Measurements from ENCODE around the gene IL18R1.

IL18R1 gene

DNA sequence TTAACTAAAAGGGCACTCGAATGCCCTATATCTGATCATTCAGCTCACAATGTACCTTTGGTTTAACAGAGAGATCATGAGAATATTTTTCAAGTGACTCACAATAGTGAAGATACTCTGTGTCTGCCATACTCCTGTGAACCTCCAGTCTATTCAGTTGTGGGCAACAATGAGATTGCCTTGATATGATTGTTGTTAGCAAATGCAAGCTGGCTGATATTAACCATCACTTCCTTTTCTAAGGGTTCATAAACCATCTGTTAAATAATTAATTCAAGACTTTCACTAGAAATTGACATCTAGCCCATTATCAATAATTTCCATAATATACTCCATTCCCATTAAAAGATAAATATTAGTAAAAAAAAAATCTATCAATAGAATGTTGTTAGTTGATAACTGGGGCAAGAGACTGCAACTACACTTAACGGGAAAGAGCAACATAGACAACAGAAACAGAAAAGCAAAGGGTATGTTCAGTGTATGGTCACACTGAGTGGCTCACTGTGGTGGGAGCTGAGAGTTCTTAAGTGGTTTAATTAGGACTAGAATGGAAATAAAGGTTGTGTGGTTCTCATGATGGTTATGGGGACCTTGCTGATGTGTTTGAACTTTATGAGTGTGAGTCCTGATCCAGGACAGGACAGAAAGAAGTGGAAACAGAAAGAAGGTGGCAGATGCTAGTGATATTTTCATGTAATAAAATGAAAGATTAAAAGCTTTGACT is 79.2 kb downstream of the IL18R1 start:
- no peak for DNase-seq (ENCODE audit: low read depth)

DNA sequence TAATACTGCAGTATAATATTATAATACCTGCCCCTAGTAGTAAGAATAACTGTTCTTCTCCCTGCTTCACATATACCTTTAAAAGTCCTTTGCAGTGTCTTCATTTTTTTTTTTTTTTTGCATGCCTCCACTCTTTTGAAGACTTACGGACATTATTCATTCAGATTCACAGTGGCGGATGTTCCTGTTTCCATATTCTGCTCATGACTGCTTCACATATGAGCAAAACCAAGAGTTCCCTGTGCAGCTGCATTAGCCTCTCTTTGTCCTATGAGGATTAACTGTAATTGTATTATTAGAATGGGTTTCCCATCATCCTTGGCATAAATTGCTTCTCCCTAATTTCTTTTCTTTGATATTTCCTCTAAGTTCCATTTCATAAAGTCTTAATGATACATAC is 80.1 kb downstream of the IL18R1 start:
- DNase-seq (ENCODE audit: low read depth), result no peak

DNA sequence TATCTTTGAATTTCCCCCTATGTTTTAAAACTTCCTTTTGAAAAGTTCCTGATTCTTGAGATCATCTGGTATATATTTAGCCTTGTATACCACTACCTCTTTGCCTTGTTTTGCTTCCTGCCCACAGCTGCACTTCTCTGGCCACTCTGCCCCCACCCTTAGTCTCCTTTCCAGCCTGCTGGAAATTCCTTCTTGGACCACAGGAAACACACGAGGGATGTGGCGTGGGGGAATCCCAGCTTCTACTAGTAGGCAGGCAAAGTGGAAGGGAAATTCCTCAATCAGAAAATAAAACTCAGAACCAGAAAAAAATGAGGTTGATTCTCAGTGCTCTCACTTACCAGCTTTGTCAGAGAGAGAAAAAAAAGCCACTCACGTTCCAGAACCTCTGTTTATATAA is 80.7 kb downstream of the IL18R1 start:
- DNase-seq (ENCODE audit: low read depth), result no peak

DNA sequence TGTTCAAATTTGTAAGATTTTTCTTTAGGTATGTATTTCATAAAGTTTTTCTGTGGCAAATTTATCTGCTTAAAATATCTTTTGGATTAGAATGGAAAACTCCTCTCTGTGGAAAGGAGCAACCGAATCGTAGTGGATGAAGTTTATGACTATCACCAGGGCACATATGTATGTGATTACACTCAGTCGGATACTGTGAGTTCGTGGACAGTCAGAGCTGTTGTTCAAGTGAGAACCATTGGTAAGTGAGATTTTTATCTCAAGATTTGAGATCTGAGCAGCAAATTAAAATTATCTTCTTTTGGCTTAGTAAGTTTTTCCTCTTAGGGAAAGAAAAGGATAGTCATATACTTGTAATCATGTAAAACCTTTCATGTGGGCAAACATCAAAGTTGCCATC is 81.5 kb downstream of the IL18R1 start:
- no peak for DNase-seq (ENCODE audit: low read depth)

DNA sequence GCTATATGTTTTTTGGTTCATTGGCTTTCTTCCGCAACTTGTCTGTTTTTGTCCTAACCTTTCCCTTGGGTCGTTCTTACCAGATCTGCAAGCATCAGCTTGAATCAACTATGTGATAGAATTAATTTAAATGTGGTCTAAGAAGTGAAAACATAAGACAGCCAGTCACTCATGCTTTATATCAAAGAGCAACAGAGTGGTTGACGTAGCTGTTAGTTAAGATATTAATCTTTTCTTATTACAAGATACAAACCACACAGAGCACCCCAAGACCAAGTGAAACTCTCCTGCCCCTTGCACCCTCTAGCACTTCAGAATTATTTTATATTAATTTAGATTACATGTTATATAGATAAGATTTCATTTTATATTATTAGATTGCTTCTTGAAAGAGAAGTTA is 82.5 kb downstream of the IL18R1 start:
- no peak for DNase-seq (ENCODE audit: low read depth)

DNA sequence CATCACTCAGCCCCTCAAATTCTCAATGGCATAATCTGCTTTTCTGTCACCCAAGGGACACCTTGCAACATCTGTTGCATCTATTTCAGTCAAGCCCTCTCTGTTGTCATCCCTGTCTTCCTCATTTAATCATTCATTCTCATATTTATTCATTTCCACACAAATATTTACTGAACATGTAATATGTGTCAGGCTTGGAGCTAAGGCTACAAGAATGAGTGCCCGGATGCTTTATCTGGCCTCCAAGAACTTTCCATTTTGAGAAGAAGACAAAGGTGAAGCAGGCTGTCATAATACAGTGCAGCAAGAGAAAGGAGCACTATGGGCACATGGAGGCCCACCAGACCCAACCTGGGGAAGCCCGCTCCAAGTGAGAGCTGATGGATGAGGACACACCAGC is 83.0 kb downstream of the IL18R1 start:
- DNase-seq (ENCODE audit: low read depth), result no peak

DNA sequence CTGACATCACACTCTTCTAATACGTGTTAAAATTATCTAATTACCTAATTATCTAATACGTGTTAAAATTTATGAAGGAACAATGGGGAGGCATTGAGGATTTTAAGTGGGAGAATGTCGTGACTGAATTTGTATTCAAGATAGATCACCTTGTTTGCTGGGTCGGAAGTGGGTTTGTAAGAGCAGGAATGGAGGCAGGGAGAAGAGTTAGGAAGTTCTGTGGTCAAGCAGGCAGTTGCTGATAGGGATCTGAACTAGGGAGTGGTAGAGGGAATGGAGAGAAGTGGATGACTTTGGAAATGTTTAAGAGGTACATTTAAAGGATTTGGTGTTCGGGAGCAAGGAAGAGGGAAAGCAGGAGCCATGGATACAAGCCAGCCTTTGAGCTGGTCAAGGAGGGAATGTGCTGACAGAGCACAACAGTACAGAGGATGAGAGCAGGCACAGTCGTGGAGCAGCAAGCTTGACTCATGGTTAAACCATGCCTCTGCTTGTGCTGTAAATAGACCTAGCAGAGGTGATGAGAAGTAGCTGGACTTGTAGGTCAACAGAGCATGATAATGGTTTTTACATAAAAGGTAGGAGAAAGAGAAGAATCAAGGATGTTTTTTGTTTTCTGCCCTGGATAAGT is 83.6 kb downstream of the IL18R1 start:
- no peak for DNase-seq (ENCODE audit: low read depth)

DNA sequence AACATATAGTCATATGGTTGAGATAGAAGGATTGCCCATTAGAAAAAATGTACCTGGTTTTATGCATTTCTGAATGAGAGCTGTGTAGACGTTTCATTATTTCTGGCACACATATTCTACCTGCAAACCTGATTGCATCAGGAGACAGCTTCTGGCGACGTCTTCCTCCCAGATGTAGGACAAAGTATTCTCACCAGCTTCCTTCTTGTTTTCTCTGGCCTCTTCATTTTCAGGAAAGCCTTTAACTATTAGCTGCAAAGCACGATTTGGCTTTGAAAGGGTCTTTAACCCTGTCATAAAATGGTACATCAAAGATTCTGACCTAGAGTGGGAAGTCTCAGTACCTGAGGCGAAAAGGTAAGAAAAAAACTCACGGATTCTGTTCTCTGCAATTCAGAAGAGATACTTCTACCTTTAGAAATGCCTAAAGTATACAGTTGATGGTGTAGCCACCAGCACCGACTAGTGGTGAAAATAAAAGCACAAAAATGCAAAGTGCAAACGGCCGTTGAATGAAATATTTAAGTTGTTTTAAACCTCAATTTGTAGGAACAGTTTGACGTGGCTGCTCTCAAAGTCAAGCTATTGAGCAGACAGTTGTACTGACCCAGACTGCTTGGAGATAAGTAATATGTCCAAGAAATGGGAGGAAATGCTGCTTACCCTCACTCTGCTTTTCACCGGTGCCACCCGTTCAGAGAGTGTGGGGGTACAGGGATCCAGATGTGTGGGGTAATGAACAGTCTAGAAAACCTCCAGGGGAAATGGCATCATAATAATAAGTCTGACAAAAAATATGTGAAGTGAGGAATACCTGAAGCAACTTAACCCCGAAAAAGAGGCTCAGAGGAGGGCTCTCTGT is 87.6 kb downstream of the IL18R1 start:
- peak; percentile 19 for DNase-seq (ENCODE audit: low read depth)

DNA sequence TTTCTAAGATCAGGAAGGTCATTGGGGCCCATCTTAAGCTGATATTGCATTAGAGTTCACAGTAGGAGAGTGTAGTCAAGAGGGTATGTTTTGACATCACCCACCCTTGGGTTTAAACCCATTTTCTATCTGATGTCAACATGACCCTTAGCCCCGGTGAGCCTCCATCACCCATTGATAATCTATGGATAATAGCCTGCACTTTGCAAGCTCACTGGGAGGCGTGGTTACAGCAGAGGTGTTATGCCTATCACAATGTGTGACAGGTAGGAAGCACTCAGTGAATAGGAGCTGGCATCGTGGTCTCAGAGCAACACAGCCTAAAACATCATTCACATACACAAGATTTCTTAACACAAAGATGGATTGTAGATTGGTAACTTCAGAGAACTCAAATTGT is 88.6 kb downstream of the IL18R1 start:
- DNase-seq (ENCODE audit: low read depth), result no peak

DNA sequence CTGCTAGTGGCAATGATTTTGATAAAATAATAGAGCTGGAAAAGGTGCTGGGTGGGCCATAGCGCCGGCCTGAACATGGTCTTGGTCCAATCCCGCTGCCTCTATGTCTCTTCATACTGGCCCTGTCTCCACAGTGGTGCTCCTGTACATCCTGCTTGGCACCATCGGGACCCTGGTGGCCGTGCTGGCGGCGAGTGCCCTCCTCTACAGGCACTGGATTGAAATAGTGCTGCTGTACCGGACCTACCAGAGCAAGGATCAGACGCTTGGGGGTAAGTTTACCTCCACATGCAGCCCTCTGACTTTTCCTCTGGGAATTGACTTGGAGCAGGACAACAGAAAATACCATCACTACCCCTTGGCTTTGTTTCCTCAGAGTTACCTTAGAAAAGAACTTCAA is 91.3 kb downstream of the IL18R1 start:
- no peak for DNase-seq (ENCODE audit: low read depth)

Measured in activated T-helper 1 cell treated with Interleukin-2 at 50 U/mL for 16 hours (primary cell).